GM12801 (cell line): Measurements from ENCODE around the gene GRIK1.

Source experiments
- CTCF ChIP-seq: IDR thresholded peaks from one replicate; pipeline ENCODE4 v1.5.1; 2011; ENCODE audit warnings: control low read depth; ENCODE audit not compliant: insufficient read length; ENCODE audit errors: extremely low read depth

GRIK1 gene

GRCh38 chr21:29819675-29820326 lies 120.0 kb downstream of the GRIK1 start:
- TF ChIP-seq CTCF: no peak

- no peak for TF ChIP-seq CTCF
These were observed 121.3 kb downstream of the GRIK1 start for GRCh38 chr21:29818383-29818921.

GRCh38 chr21:29817450-29817849 lies 122.3 kb downstream of the GRIK1 start:
- TF ChIP-seq CTCF: no peak

- TF ChIP-seq CTCF: no peak
These were observed 126.8 kb downstream of the GRIK1 start for GRCh38 chr21:29812947-29813346.

GRCh38 chr21:29810871-29811270 lies 128.9 kb downstream of the GRIK1 start:
- no peak for TF ChIP-seq CTCF

GRCh38 chr21:29808153-29808552 lies 131.6 kb downstream of the GRIK1 start:
- no peak for TF ChIP-seq CTCF

- TF ChIP-seq CTCF: no peak
These were observed 134.7 kb downstream of the GRIK1 start for GRCh38 chr21:29805105-29805504.

GRCh38 chr21:29803191-29803590 lies 136.6 kb downstream of the GRIK1 start:
- no peak for TF ChIP-seq CTCF
